ENCODE results near the gene PRKG1. TPM values are rescaled to one million over a fixed set of nuclear protein-coding genes. Genes with fewer than 3 reads are reported as not detected.
A peak's percentile ranks its signal among the peaks of the same experiment; 100 is the strongest.

The PRKG1 gene
- total RNA-seq, 1 experiment from 2014 or later, result 10.4 TPM

DNA sequence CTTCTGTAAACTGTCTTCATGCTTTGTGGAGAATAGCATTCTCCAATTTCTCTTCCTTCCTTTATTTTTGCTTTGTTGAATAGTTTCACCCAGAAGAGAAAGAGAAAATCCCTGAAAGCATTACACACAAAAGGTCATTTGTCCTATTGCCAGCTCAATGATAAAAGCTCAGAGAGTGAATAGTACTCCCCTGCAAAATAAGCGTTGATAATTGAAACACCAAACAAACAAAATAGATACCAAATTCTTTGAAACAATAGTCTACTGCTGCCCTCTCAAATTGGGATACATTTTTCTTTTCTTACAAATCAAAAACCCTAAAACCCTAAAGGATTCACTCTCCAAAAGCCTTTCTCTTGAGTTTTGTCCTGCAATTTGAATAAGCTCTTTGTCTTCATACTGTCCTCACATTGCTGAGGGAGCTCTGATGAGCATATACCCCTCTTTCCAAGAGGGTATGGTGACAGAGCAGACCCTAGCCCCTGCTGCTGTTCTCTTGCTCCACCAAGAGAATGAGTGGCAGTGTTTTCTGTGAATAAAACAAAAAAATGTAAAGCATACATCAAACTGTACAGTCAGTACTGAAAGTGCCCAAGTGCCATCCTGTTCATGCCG is 490.7 kb downstream of the PRKG1 start:
- Histone ChIP-seq H4K20me1 (ENCODE audit: control insufficient read depth, insufficient read depth, insufficient read length) (no peaks in the 10 kb centered on the region), H3K9me3 (ENCODE audit: control insufficient read depth, low read depth, low read length) (no peaks in the 10 kb centered on the region), H2BK20ac (ENCODE audit: low read depth, low read length, poor library complexity, severe bottlenecking) (no peak overlapping the region), H2BK5ac (ENCODE audit: insufficient read length, low read length) (no peak overlapping the region), H3K4ac (ENCODE audit: low read depth, low read length) (no peak overlapping the region), H3K79me1 (ENCODE audit: insufficient read depth, low read depth, low read length, poor library complexity, severe bottlenecking) (no peaks in the 10 kb centered on the region), H3K18ac (ENCODE audit: insufficient read length, low read depth, low read length) (no peak overlapping the region), H2BK15ac (ENCODE audit: low read depth, low read length) (no peak overlapping the region), H4K91ac (ENCODE audit: insufficient read length, low read depth, low read length) (no peak overlapping the region), H3K27ac (ENCODE audit: insufficient read length, low read depth, low read length) (no peak overlapping the region), H4K5ac (ENCODE audit: insufficient read length, low read depth, low read length) (no peak overlapping the region), H3K79me2 (ENCODE audit: insufficient read depth, low read length) (no peaks in the 10 kb centered on the region), H4K8ac (replicated peaks; ENCODE audit: insufficient read length, low read depth, low read length) (no peak overlapping the region), H3K4me2 (ENCODE audit: insufficient read depth, insufficient read length, low read length) (no peak overlapping the region), H2BK120ac (ENCODE audit: low read depth, low read length, poor library complexity, severe bottlenecking) (no peak overlapping the region), H3K4me1 (ENCODE audit: insufficient read depth, low read length) (0 out of 2 replicates have a peak, but pooled peaks cover 3% of the 10 kb centered on the region), H3K27me3 (ENCODE audit: insufficient read depth, low read length) (no peaks in the 10 kb centered on the region), H2BK12ac (ENCODE audit: insufficient read length, low read depth, low read length) (no peak overlapping the region), H3K23ac (ENCODE audit: insufficient read length, low read depth, low read length) (no peak overlapping the region), H3K9ac (ENCODE audit: extremely low read depth, insufficient read length, low read length) (no peak overlapping the region), H3K56ac (ENCODE audit: insufficient read length, low read depth, low read length) (no peak overlapping the region), H2AK5ac (ENCODE audit: insufficient read length, low read length) (no peak overlapping the region), H3K14ac (ENCODE audit: insufficient read depth, low read length) (no peak overlapping the region), H2AFZ (ENCODE audit: low read length) (no peak overlapping the region), H3K23me2 (ENCODE audit: insufficient read length, low read depth, low read length, poor library complexity, severe bottlenecking) (no peaks in the 10 kb centered on the region), H3T11ph (ENCODE audit: low read length) (no peak overlapping the region)
- no peaks in the 10 kb centered on the region for H3K36me3 Mint-ChIP-seq (ENCODE audit: insufficient read depth in 1 of 3, low read depth in 3 of 3)
- no peaks in the 10 kb centered on the region for H3K9me3 Mint-ChIP-seq
- H3K4me3 Mint-ChIP-seq, result no peak overlapping the region; a peak in 1 of 5 replicates
- peaks cover 27 to 37% of the 10 kb centered on the region in 2 experiments for H3K4me1 Mint-ChIP-seq
- no CpG with 5 or more reads among the region's 2 CpGs for WGBS (ENCODE audit: extremely low coverage, insufficient read length, low lambda C conversion rate)
- DNase-seq, result no peak
- H3K27me3 Mint-ChIP-seq (ENCODE audit: low read depth), result no peaks in the 10 kb centered on the region
- TF ChIP-seq, protein P1, sequence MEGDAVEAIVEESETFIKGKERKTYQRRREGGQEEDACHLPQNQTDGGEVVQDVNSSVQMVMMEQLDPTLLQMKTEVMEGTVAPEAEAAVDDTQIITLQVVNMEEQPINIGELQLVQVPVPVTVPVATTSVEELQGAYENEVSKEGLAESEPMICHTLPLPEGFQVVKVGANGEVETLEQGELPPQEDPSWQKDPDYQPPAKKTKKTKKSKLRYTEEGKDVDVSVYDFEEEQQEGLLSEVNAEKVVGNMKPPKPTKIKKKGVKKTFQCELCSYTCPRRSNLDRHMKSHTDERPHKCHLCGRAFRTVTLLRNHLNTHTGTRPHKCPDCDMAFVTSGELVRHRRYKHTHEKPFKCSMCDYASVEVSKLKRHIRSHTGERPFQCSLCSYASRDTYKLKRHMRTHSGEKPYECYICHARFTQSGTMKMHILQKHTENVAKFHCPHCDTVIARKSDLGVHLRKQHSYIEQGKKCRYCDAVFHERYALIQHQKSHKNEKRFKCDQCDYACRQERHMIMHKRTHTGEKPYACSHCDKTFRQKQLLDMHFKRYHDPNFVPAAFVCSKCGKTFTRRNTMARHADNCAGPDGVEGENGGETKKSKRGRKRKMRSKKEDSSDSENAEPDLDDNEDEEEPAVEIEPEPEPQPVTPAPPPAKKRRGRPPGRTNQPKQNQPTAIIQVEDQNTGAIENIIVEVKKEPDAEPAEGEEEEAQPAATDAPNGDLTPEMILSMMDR (conservative IDR thresholded peaks at IDR 0.05), result no peak
- peak overlapping the region in 2 of 3 experiments; percentile 50 to 79; a peak in 4 of 7 replicates for H3K27ac Mint-ChIP-seq

Data from H9 (cell line).